Activated effector memory CD4-positive, alpha-beta T cell treated with Interleukin-2 at 50 U/mL for 16 hours (primary cell): ENCODE results near the gene ZNF418.
"Not testable (repeated sequence)": the region's sequence is repeated elsewhere in the genome, so short reads cannot be mapped to it uniquely, and the experiment has no call there.

Source experiments
- DNase-seq: peaks from one replicate; pipeline ENCODE4 v3.0.0-alpha.2; 2020

ZNF418 gene

GRCh38 chr19:57934820-57935665 is at the start of gene ZNF418:
TSS of gene ZNF418 (minus strand) at chr19:57935402. CDS start at chr19:57933822, 1,580 bp downstream.
- peak; percentile 14 for DNase-seq

DNA sequence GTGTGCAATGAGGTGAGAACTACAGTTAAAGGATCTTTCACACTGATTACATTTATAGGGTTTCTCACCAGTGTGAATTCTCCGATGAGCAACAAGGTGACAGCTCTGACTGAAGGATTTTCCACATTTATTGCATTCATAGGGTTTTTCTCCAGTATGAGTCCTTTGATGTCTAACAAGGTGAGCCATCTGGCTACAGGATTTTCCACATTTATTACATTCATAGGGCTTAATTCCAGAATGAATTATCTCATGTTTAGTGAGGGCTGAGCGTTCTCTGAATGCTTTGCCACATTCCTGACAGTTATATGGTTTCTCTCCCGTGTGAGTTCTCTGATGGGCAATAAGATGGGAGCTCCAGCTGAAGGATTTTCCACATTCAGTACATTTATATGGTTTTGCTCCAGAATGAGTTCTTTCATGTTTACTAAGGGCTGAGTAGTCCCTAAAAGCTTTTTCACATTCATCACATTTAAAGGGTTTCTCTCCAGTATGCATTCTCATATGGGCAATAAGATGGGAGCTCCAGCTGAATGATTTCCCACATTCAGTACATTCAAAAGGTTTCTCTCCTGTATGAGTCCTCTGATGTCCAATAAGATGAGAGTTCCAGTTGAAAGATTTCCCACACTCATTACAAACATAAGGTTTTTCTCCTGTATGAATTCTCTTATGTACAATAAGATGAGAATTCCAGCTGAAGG is 43.5 kb upstream of the ZNF418 start:
- DNase-seq: no peak

- DNase-seq: no peak
These were observed 39.2 kb upstream of the ZNF418 start, which contains the start of gene C19orf18 for GRCh38 chr19:57974434-57974833. TSS of gene C19orf18 (minus strand) at chr19:57974534. CDS start at chr19:57974432, 102 bp downstream.

DNA sequence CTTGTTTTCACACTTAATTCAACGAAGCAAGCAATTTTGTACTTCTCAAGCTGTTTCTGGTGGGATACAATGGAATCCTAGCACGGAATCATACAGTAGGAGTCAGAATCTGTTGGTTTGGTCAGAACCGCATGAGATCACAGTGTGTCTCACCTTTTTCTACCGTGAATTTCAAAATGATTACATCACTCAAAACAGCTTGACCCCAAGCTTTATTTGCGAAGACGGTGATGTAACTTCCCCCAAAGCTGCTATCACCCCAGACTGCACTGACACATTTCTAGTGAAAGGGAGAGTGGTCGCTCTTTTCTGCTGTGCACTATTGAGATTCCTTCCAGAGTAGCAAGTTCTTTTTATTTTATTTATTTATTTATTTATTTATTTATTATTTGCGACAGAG is 29.6 kb upstream of the ZNF418 start:
- no peak for DNase-seq

DNA sequence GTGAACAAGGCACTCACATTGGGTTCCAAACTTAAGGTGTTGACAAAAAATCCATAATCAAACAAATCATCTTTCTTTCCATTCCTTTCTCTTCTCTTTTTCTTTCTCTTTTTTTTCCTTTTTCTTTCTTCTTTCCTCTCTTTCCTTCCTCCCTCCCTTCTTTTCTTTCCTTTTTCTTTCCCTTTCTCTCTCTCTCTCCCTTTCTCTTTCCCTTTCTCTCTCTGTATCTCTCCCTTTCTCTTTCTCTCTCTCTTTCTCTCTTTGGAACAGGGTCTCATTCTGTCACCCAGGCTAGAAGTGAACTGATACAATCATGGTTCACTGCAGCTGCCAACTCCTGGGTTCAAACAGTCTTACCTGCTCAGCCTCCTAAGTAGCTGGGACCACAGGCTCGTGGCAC is 26.6 kb upstream of the ZNF418 start:
- DNase-seq: no peak

DNA sequence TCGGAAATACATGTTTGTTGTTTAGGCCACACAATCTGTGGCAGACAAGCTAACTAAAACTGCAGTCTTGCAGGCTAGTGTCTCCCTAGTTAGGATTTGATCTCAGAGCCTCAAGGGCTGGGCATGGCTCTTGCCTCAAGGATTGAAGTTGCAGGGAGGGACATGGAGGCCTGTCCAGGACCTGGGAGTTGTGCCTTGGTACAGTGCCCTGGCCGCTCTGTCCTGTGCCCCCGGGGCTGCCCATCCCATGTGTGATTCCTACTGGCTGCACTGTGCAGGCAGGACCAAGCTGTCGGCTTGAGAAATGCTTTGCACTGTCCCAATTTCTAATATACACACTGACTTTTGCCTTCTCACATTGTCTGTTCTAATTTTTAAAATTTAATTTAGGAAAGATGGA is 19.8 kb upstream of the ZNF418 start:
- no peak for DNase-seq

DNA sequence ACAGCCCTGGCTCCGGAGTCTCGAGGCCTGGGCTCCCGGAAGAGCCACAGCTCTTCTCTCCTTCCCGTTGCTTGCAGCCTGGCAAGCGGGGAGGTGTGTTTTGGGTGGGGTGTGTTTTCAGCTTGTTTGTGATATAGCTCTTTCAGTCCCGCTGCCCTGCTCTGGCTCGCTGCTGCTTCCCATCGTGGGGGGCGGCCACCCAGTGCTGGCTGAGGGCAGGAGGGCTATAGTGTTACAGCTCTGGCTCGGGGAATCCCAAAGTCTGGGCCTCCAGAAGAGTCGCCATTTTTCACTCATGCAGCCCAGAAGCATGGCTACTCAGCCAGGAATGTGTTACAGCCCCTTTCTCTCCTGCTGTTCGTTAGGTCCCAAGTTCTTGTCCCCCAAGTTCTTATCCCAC is 14.5 kb upstream of the ZNF418 start:
- no peak for DNase-seq

DNA sequence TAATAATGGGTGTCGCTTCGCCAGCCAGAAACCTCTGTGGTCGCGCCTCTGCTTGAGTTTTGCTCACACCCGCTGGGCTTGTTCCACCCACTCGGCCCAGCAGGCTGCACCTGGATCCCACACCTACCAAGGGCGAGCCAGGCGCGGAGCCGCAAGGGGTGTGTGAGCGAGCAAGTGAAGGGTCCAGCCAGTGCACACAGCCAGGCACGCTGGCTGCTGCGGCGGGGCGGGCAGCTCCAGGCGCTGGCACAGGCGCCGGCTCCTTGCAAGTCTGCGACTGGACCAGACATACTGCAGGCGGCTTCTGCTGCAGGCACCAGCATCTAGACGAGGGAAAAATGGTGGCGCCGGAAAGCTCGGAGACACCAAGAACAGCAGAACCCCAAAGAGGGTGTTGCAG is 14.1 kb upstream of the ZNF418 start:
- no peak for DNase-seq

DNA sequence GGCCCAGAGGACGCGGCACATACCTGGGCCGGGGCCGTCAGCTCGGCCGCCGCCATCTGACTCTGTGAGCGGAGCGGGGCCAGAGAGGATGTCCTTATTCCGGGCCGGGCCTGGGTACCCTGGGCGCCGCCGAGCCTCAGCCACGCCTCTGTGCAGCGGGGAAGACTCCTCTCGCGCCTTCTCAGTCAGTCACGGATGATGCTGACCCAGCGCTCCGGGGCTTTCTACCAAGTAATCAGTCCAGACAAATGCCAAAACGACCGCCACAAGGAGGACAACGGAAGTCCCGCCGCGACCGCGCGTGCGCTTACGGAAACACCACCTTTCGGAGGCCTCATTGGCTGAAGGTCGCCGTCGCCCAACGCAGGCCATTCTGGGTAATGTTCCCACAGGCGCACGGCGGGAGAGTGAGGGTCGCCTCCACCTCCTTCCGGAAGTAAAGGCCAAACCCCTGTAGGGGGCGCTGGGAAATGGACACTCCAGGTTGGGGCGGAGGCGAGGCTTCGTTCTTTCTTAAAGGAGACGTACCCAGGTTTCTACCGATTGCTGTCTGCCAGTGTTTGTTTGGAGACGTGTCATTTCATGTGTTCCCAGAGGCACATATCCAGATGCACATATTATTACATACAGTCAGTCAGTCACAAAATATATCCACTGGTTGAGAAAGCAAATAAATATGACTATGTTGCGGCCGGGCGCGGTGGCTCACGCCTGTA is 12.4 kb upstream of the ZNF418 start, which contains the start of gene ZNF256:
Gene ZNF256, minus strand, starts transcription at position 288 of the 716 bp plus-strand sequence. Its CDS starts 232 bp downstream, at position 56.
- peak; percentile 83 for DNase-seq

DNA sequence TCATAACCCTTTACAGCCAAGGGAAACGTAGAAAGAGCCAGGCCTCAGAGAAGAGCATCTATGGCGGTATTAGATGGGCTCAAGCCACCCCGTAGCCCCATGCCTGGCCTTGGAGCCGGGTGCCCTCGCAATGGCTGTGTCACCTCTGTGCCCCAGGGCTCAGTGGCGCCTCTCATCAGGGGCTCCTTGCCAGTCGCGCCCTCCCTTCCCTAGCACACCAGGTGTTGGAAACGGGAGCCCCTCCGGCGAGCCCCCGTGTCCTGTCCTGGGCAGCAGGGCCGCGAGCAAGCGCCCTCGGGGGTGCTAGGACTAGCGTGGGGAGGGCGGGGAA is 11.9 kb upstream of the ZNF418 start:
- DNase-seq: peak; percentile 4

GRCh38 chr19:57946316-57946715 is 11.1 kb upstream of the ZNF418 start:
- no peak for DNase-seq

GRCh38 chr19:57941593-57941992 is 6.4 kb upstream of the ZNF418 start:
- no peak for DNase-seq

GRCh38 chr19:57935731-57936130 is 529 bp upstream of the ZNF418 start:
- DNase-seq: no peak

GRCh38 chr19:57927587-57927986 is 7.6 kb downstream of the ZNF418 start:
- no peak for DNase-seq

DNA sequence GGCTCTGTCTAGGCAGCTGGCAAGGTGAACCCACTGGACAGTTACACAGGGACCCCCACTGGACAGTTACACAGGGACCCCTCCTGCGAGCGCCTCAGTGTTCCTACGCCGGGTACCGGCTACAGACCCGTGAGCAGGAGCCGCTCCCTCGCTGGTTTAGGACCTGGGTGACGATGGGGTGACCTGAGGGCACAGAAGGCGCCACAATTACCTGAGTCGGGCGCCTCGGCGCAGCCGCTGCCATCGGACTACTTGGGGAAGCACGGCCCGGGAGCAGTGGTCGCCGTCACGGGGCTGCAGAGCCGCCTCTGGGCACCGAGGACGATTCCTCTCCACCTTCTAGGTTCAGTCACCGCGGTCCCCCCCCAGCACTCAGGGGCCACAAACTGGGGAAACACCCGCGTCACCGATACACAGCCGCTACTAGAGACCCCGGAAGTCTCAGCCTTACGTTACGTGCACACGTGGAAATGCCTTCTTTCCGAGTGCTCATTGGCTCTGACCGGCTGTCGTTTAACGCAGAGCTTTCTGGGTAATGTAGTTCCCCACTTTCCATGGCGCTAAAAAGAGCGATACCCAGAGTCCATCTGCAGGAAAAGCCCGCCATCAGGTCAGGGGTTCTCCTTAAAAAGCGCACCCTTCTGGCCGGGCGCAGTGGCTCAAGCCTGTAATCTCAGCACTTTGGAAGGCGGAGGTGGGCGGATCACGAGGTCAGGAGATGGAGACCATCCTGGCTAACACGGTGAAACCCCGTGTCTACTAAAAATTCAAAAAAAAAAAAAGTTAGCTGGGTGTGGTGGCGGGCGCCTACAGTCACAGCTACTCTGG is 18.8 kb downstream of the ZNF418 start, which contains the start of gene ZNF417:
Gene ZNF417, minus strand, starts transcription at position 425 of the 828 bp plus-strand sequence. Its CDS starts 181 bp downstream, at position 244.
- peak; percentile 73 for DNase-seq

- DNase-seq: no peak
These were observed 20.7 kb downstream of the ZNF418 start for GRCh38 chr19:57914531-57914930.

DNA sequence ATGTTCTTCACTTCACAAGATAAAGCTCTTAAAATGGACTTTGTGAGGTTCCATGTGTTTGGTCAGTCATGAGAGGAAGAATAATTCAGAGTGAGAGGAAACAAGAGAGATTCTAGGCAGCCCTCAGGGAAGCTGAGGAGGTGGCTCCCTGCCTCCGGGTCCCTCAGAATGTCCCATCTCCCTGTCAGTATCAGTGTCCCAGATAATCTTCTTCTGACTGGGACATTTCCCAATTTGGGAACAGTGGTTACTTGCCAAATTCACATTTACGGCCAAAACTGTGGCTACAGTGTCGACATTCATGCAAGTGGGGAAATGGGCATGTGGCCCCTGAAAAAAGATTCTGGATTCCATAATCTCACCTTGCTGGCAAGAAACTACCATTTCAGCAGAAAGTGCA is 27.8 kb downstream of the ZNF418 start:
- no peak for DNase-seq

GRCh38 chr19:57905258-57905657 is 29.9 kb downstream of the ZNF418 start:
- no peak for DNase-seq

DNA sequence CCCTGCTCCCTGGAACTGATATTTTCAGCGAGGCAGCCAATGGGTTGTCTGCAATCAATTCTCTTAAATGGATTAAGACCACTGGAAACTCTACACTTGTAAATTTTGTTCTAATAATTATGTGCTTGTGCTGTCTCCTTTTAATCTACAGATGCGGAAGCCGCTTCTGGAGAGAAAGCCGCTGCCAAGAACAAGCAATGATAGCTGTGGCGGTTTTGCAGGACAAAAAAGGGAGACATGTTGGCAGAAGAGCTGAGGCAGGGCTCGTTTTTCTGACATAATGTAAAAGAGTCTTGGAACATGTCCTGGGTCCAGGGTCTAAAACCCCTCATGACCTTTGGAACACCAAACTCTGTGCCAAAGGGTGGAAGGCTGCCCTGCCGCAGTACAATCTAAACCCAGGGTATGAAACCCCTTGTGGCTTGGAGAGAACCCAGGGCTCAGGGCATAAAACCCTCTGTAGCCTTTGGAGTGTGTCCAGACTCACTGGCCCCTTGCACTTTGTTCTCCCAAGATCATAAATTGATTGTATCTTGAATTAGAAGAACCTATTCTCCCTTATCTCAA is 31.5 kb downstream of the ZNF418 start:
- no peak for DNase-seq

GRCh38 chr19:57900311-57900710 is 34.9 kb downstream of the ZNF418 start:
- DNase-seq: no peak

GRCh38 chr19:57890706-57891105 is 44.5 kb downstream of the ZNF418 start:
- not testable (repeated sequence) for DNase-seq
